ENCODE results near the gene EPHA6.
"Not testable (repeated sequence)": the region's sequence is repeated elsewhere in the genome, so short reads cannot be mapped to it uniquely, and the experiment has no call there.

The EPHA6 gene

GRCh38 chr3:97197083-97197482, 382.7 kb downstream of the EPHA6 start:
- DNase-seq, result no peak

- DNase-seq, result no peak
Observed at GRCh38 chr3:97197830-97198229, 383.4 kb downstream of the EPHA6 start.

- no peak for DNase-seq
Observed at GRCh38 chr3:97200387-97200786, 386.0 kb downstream of the EPHA6 start.

GRCh38 chr3:97201814-97202213, 387.4 kb downstream of the EPHA6 start:
- no peak for DNase-seq

GRCh38 chr3:97228966-97229365, 414.6 kb downstream of the EPHA6 start:
- DNase-seq, result no peak

- DNase-seq, result no peak
Observed at GRCh38 chr3:97230486-97230885, 416.1 kb downstream of the EPHA6 start.

GRCh38 chr3:97232393-97233034, 418.1 kb downstream of the EPHA6 start:
- DNase-seq, result no peak

GRCh38 chr3:97235179-97235578, 420.8 kb downstream of the EPHA6 start:
- no peak for DNase-seq

GRCh38 chr3:97235611-97236315, 421.4 kb downstream of the EPHA6 start:
- no peak for DNase-seq

- DNase-seq, result no peak
Observed at GRCh38 chr3:97241417-97241816, 427.0 kb downstream of the EPHA6 start.

GRCh38 chr3:97245201-97245910, 431.0 kb downstream of the EPHA6 start:
- DNase-seq, result no peak

GRCh38 chr3:97256060-97256459, 441.7 kb downstream of the EPHA6 start:
- no peak for DNase-seq

- no peak for DNase-seq
Observed at GRCh38 chr3:97257942-97258697, 443.7 kb downstream of the EPHA6 start.

- no peak for DNase-seq
Observed at GRCh38 chr3:97259263-97259662, 444.9 kb downstream of the EPHA6 start.

GRCh38 chr3:97264180-97264579, 449.8 kb downstream of the EPHA6 start:
- no peak for DNase-seq

- no peak for DNase-seq
Observed at GRCh38 chr3:97265237-97266005, 451.0 kb downstream of the EPHA6 start.

GRCh38 chr3:97269202-97269601, 454.8 kb downstream of the EPHA6 start:
- DNase-seq, result no peak

GRCh38 chr3:97276879-97277550, 462.6 kb downstream of the EPHA6 start:
- DNase-seq, result not testable (repeated sequence)

- no peak for DNase-seq
Observed at GRCh38 chr3:97277708-97278107, 463.3 kb downstream of the EPHA6 start.

GRCh38 chr3:97278506-97278905, 464.1 kb downstream of the EPHA6 start:
- DNase-seq, result no peak

- no peak for DNase-seq
Observed at GRCh38 chr3:97291901-97292300, 477.5 kb downstream of the EPHA6 start.

GRCh38 chr3:97293596-97294131, 479.3 kb downstream of the EPHA6 start:
- no peak for DNase-seq
